ENCODE measurements around the gene MEAK7. TPM values are rescaled to one million over a fixed set of nuclear protein-coding genes. Genes with fewer than 3 reads are reported as not detected.
A peak's percentile ranks its signal among the peaks of the same experiment; 100 is the strongest.

The MEAK7 gene
- total RNA-seq, 1 donor from 2014 or later = 32.3 TPM

DNA sequence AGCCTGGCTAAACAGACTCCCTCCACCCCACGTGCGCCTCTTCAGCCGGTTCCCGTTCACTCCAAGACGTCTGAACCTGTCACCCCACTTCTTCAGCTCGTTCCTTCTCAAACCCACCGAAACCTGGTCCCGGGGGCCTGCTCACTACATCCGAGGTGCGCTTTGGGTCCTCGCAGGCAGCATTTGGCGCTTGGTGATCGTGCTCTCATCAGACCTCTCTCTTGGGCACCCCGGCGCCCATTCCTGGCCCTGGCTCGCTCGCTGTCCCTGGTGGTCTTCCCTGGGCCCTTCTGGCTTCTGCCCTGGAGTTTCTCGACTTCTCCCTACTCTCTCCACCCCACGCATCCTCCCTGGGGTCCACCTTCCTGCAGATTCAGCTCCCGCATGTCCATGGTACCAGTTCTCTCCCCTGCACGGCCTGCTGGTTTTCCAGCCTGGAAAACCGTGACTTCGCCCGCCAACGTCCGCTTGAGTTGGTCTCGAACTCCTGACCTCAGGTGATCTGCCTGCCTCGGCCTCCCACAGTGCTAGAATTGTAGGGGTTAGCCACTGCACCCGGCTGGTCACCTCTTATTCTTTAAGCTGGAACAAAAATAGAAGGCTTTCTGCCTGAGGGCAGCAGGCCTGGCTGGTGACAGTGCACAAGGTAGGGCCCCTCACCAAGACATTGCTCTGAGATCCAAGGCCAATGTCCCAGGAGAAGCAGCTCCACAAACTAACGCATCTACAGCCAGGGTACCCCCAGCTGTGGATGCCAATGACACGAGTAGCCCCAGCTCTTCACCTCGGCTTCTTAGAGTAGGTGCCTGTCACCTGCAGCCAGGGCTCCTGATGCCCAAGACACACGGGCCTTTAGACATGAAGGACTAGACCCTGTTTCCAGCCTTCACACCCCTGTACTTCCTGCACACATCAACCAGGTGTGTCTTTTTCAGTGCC, 1.1 kb upstream of the MEAK7 start:
- TF ChIP-seq, protein P1, sequence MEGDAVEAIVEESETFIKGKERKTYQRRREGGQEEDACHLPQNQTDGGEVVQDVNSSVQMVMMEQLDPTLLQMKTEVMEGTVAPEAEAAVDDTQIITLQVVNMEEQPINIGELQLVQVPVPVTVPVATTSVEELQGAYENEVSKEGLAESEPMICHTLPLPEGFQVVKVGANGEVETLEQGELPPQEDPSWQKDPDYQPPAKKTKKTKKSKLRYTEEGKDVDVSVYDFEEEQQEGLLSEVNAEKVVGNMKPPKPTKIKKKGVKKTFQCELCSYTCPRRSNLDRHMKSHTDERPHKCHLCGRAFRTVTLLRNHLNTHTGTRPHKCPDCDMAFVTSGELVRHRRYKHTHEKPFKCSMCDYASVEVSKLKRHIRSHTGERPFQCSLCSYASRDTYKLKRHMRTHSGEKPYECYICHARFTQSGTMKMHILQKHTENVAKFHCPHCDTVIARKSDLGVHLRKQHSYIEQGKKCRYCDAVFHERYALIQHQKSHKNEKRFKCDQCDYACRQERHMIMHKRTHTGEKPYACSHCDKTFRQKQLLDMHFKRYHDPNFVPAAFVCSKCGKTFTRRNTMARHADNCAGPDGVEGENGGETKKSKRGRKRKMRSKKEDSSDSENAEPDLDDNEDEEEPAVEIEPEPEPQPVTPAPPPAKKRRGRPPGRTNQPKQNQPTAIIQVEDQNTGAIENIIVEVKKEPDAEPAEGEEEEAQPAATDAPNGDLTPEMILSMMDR (IDR thresholded peaks at IDR 0.05; ENCODE audit: unreplicated experiment) = no peak
- peaks cover 10% of the 10 kb centered on the region for H3K27me3 Mint-ChIP-seq
- no peaks in the 10 kb centered on the region for H3K9me3 Mint-ChIP-seq (ENCODE audit: low read depth)
- peaks cover 9% of the 10 kb centered on the region for H3K4me1 Mint-ChIP-seq (ENCODE audit: low read depth)
- H3K4me3 Mint-ChIP-seq (ENCODE audit: low read depth) = peak overlapping the region; percentile 88
- H3K27ac Mint-ChIP-seq = peak overlapping the region; percentile 92
- no peaks in the 10 kb centered on the region for H3K36me3 Mint-ChIP-seq (ENCODE audit: insufficient read depth)
- DNase-seq (ENCODE audit: low spot score, unreplicated experiment) = no peak

DNA sequence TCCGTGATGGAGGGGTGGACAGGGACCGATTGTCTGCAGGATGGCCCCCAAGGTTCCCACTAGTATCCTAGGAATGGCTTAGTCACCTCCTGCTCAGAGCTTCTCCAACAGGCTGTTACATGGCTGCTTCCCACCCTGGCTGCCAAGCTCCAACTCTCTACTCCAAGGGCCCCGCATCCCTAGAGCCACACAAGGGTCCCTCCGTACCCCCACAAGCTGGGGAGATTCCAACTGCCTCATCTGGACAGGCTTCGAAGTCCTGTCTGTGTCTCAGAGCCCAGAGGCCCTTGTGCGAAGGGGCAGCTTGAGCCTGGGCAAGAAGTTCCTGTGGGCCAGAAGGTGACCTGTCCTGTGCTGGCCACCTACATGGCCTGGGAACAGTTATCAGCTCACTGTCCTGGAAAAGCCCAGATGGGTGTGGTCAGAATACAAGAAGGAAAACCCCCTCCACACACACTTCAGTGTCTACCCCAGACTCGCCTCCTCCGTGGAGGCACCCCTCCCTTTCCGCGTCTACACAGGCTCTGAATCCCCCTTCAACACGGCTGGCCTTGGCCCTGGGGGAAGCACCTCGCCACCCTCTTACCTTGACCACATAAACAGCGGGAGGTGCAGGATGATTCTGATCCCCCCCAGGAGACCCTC, 586 bp downstream of the MEAK7 start:
- peak overlapping the region; percentile 71 for H3K27ac Mint-ChIP-seq
- TF ChIP-seq, protein P1 (IDR thresholded peaks at IDR 0.05; ENCODE audit: unreplicated experiment) = no peak
- H3K4me1 Mint-ChIP-seq (ENCODE audit: low read depth) = peaks cover 9% of the 10 kb centered on the region
- H3K27me3 Mint-ChIP-seq = peaks cover 3% of the 10 kb centered on the region
- peak overlapping the region; percentile 88 for H3K4me3 Mint-ChIP-seq (ENCODE audit: low read depth)
- no peaks in the 10 kb centered on the region for H3K9me3 Mint-ChIP-seq (ENCODE audit: low read depth)
- DNase-seq (ENCODE audit: low spot score, unreplicated experiment) = no peak
- H3K36me3 Mint-ChIP-seq (ENCODE audit: insufficient read depth) = peaks cover 3% of the 10 kb centered on the region

DNA sequence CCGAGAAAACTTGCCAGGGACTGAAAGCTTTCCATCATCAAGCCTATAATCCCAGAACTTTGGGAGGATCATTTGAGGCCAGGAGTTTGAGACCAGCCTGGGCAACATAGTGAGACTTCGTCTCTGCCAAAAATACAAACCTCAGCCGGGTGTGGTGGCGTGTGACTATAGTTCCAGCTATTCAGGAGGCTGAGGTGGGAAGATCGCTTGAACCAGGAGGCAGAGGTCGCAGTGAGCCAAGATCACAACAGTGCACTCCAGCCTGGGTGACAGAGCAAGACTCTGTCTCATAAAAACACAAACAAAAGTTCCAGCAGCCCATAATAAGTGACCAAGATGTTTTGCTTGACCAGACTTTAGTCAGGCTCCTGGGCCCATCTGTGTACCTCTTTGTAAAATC, 1.9 kb downstream of the MEAK7 start:
- H3K4me1 Mint-ChIP-seq (ENCODE audit: low read depth) = peaks cover 6% of the 10 kb centered on the region
- H3K9me3 Mint-ChIP-seq (ENCODE audit: low read depth) = no peaks in the 10 kb centered on the region
- peaks cover 4% of the 10 kb centered on the region for H3K36me3 Mint-ChIP-seq (ENCODE audit: insufficient read depth)
- H3K27ac Mint-ChIP-seq = no peak overlapping the region
- TF ChIP-seq, protein P1 (IDR thresholded peaks at IDR 0.05; ENCODE audit: unreplicated experiment) = no peak
- peak overlapping the region; percentile 41 for H3K4me3 Mint-ChIP-seq (ENCODE audit: low read depth)
- no peak for DNase-seq (ENCODE audit: low spot score, unreplicated experiment)
- H3K27me3 Mint-ChIP-seq = no peaks in the 10 kb centered on the region

DNA sequence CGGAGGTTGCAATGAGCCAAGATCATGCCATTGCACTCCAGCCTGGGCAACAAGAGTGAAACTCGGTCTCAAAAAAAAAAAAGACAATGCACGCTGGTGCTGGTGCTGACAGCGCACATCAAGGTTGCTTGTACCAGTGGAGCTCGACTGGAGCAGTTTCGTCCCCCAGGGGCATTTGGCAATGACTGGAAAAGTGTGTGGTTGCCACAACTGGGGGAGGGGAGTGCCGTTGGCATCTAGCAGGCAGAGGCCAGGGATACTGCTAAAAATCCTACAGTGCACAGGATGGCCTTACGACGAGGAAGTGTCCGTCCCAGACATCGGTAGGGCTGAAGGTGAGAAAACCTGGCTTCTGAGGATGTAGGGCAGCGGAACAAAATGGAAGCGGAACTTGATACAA, 2.4 kb downstream of the MEAK7 start:
- Mint-ChIP-seq H3K9me3 (ENCODE audit: low read depth) (no peaks in the 10 kb centered on the region), H3K27ac (no peak overlapping the region), H3K27me3 (no peaks in the 10 kb centered on the region), H3K36me3 (ENCODE audit: insufficient read depth) (peaks cover 8% of the 10 kb centered on the region), H3K4me1 (ENCODE audit: low read depth) (peaks cover 6% of the 10 kb centered on the region), H3K4me3 (ENCODE audit: low read depth) (no peak overlapping the region)
- TF ChIP-seq, protein P1 (IDR thresholded peaks at IDR 0.05; ENCODE audit: unreplicated experiment) = no peak
- DNase-seq (ENCODE audit: low spot score, unreplicated experiment) = no peak

DNA sequence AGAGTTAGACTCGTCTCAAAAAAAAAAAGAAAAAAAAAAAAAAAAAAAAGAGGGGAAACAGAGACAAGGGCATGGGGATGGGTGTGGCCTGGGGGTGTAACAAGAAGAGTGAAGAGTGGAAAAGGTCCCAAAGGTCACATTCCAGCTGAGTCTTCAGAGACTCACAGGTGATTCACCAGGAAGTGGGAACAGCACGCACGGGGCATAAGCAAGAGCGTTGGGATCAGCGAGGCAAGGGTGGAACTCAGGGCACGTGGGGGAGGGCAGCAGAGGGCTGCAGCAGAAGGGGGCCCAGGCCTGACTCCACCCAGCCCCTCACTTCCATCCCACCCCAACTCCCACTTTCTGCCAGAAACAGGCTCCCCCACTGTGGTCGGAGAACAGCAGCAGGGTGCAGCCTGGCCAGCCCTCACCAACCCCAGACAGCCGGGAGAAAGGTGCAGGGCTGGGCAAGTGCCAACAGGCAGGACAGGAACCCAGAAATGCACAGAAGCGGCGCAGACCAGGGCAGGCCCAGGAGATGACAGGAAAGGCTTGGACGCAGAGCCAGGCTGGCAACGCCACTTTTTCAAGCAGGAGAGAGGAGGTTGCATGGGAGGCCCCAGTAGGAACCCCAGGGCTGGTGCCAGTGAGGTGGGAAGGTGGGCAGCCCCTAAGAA, 3.3 kb downstream of the MEAK7 start:
- H3K36me3 Mint-ChIP-seq (ENCODE audit: insufficient read depth) = peaks cover 13% of the 10 kb centered on the region
- TF ChIP-seq, protein P1 (IDR thresholded peaks at IDR 0.05; ENCODE audit: unreplicated experiment) = no peak
- H3K4me3 Mint-ChIP-seq (ENCODE audit: low read depth) = no peak overlapping the region
- H3K4me1 Mint-ChIP-seq (ENCODE audit: low read depth) = peaks cover 6% of the 10 kb centered on the region
- no peak for DNase-seq (ENCODE audit: low spot score, unreplicated experiment)
- H3K9me3 Mint-ChIP-seq (ENCODE audit: low read depth) = no peaks in the 10 kb centered on the region
- H3K27me3 Mint-ChIP-seq = no peaks in the 10 kb centered on the region
- H3K27ac Mint-ChIP-seq = no peak overlapping the region

Measured in progenitor cell of endocrine pancreas (in vitro differentiated cells).